ENCODE results near the gene UTF1. TPM values are rescaled to one million over a fixed set of nuclear protein-coding genes. Genes with fewer than 3 reads are reported as not detected.

Gene UTF1
- total and polyA plus RNA-seq, 2 donors from 2014 or later, result not detected

DNA sequence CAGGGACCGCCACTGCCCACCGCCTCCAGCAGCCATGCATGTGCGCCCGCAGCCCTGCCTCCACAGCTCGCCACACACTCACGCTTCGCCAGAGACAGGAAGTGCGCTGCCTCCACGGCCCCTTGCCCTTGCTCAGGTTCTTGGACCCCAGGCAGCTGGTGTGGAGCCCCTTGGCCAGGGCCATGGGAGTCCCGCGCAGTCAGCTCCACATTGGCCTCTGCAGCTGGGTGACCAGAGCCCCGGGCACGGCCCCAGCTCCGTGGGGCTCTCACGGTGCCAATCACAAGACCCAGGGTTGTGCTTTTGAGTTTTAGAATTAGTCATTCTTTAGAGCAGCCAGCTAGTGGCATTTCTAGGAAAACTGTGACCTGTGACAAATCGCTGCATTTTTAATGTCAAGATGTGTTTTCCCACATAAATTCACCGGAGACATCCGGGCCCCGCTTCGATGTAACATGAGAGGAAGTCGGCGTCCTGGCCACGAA is 4.3 kb upstream of the UTF1 start:
- H3K9me3 ChIP-seq (ENCODE audit: control insufficient read depth in 2 of 3, insufficient read depth in 1 of 3, low read length in 3 of 3), result no peaks in the 10 kb centered on the region
- TF ChIP-seq CTCF (IDR thresholded peaks at IDR 0.05; ENCODE audit: borderline replicate concordance, extremely low read depth, insufficient read depth), result no peak
- intact Hi-C loops (cut with DNase I), result no loop called here
- H3K4me1 ChIP-seq (ENCODE audit: control insufficient read depth in 2 of 3, insufficient read depth in 2 of 3, low read depth in 1 of 3, low read length in 3 of 3), result no peaks in the 10 kb centered on the region
- no peak overlapping the region for H3K27ac ChIP-seq (ENCODE audit: low read depth in 2 of 2, low read length in 2 of 2)
- no peak overlapping the region for H3K9ac ChIP-seq (ENCODE audit: low read length in 3 of 3)
- H3K36me3 ChIP-seq (ENCODE audit: control insufficient read depth in 2 of 3, insufficient read depth in 3 of 3, low read length in 3 of 3), result no peaks in the 10 kb centered on the region
- peak in 4 of 5 donors; percentile 52 to 73 (median 66) for DNase-seq
- no peak for FAIRE-seq
- no peak overlapping the region for H3K4me3 ChIP-seq (ENCODE audit: low read length in 3 of 3)
- H3K27me3 ChIP-seq (ENCODE audit: control insufficient read depth, insufficient read depth, low read length), result peaks cover 14% of the 10 kb centered on the region

DNA sequence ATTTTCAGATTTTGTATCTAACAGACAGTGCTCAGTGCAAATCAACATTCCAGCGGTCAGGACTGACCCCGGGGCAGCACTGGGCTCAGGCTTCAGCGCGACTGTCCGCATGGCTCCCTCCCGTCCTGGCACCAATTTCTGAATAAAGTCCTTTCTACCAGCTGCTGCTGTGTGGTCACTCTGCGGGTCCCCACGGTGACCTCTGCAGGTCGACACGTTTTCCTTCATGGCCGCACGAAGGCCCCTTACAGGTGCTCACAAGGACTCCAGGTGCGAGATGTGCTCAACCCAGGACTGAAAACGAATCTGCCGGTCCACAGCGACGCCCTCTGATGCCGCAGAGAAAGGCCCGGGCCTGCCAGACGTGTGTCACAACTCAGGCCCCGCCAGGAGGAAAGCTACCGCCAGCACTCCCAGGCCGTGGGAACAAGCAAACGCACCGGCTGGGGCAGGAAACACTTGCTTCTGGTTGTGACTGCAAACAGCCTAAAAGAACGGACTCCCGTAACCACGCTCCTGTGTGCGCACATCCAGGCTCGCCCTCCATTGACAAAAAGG is 3.7 kb upstream of the UTF1 start:
- no peaks in the 10 kb centered on the region for H3K4me1 ChIP-seq (ENCODE audit: control insufficient read depth in 2 of 3, insufficient read depth in 2 of 3, low read depth in 1 of 3, low read length in 3 of 3)
- no peak overlapping the region for H3K9ac ChIP-seq (ENCODE audit: low read length in 3 of 3)
- peaks cover 14% of the 10 kb centered on the region for H3K27me3 ChIP-seq (ENCODE audit: control insufficient read depth, insufficient read depth, low read length)
- no peak for TF ChIP-seq CTCF (IDR thresholded peaks at IDR 0.05; ENCODE audit: borderline replicate concordance, extremely low read depth, insufficient read depth)
- no peak for DNase-seq
- no peak for FAIRE-seq
- intact Hi-C loops (cut with DNase I), result no loop called here
- no peak overlapping the region for H3K4me3 ChIP-seq (ENCODE audit: low read length in 3 of 3)
- no peaks in the 10 kb centered on the region for H3K9me3 ChIP-seq (ENCODE audit: control insufficient read depth in 2 of 3, insufficient read depth in 1 of 3, low read length in 3 of 3)
- H3K27ac ChIP-seq (ENCODE audit: low read depth in 2 of 2, low read length in 2 of 2), result no peak overlapping the region
- H3K36me3 ChIP-seq (ENCODE audit: control insufficient read depth in 2 of 3, insufficient read depth in 3 of 3, low read length in 3 of 3), result no peaks in the 10 kb centered on the region

DNA sequence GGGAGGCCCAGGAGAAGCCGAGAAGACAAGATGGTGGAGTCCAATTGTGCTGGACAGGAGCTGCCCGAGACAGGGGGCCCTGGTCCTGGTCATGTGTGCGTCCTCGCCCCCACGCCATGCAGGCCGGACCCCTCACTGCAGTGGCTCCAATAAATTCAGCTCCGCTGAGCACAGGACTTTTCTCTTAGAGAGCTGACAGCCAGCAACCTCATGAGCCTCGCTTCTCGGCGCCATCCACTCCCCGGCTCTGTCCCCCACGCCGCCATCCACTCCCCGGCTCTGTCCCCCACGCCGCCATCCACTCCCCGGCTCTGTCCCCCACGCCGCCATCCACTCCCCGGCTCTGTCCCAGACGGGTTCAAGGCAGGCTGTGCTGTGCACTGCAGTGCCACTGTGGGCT is 2.8 kb upstream of the UTF1 start:
- intact Hi-C loops (cut with DNase I), result no loop called here
- no peak for FAIRE-seq
- no peak overlapping the region for H3K9ac ChIP-seq (ENCODE audit: low read length in 3 of 3)
- no peak overlapping the region for H3K27ac ChIP-seq (ENCODE audit: low read depth in 2 of 2, low read length in 2 of 2)
- no peak overlapping the region for H3K4me3 ChIP-seq (ENCODE audit: low read length in 3 of 3)
- no peak for DNase-seq
- no peak for TF ChIP-seq CTCF (IDR thresholded peaks at IDR 0.05; ENCODE audit: borderline replicate concordance, extremely low read depth, insufficient read depth)
- no peaks in the 10 kb centered on the region for H3K36me3 ChIP-seq (ENCODE audit: control insufficient read depth in 2 of 3, insufficient read depth in 3 of 3, low read length in 3 of 3)
- peaks cover 23% of the 10 kb centered on the region for H3K27me3 ChIP-seq (ENCODE audit: control insufficient read depth, insufficient read depth, low read length)
- H3K9me3 ChIP-seq (ENCODE audit: control insufficient read depth in 2 of 3, insufficient read depth in 1 of 3, low read length in 3 of 3), result no peaks in the 10 kb centered on the region
- H3K4me1 ChIP-seq (ENCODE audit: control insufficient read depth in 2 of 3, insufficient read depth in 2 of 3, low read depth in 1 of 3, low read length in 3 of 3), result no peaks in the 10 kb centered on the region

Data from kidney (tissue), 14 donors.